NCI-H1092 treated with DMSO at 0.1 percent for 48 hours (cell line): ENCODE data around the gene FLII.
"Not testable (repeated sequence)": the region's sequence is repeated elsewhere in the genome, so short reads cannot be mapped to it uniquely, and the experiment has no call there.

Experiments
- DNase-seq: peaks from one replicate; lab custom pipeline; 2025; lab: John Stamatoyannopoulos, UW

FLII gene

GRCh38 chr17:18218756-18219415 lies 39.7 kb downstream of the FLII start:
- DNase-seq = no peak

DNA sequence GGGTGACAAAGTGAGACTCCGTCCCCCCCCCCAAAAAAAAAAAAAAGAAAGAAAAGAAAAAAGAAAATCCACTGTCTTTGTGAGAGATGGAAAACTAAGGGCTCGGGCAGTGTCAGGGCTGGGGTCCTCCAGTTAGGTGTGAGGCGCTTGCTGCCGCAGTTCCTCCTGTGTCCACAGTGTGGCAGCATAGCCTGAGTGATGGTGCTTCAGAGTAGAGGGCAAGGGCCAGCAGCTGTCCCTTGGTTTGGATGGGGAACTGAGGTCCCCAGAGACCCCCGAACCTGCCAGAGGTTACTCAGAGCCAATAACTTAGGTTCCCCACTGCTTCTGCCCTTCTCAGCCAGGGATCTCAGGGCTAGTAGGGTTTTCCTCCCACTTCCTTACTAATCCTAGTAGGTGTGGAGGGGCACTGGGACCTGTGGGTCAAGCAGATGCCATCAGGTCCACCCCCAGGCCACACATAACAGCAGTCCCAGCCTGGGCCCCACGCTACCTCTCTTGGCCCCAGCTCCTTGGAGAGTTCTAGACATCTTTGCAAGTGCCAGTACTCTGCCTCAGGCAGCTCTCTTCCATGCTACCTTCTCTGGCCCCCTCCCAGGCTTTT lies 41.0 kb downstream of the FLII start:
- peak; percentile 27 for DNase-seq

GRCh38 chr17:18216906-18217305 lies 41.6 kb downstream of the FLII start:
- not testable (repeated sequence) for DNase-seq

GRCh38 chr17:18213666-18214270 lies 44.8 kb downstream of the FLII start:
- no peak for DNase-seq

GRCh38 chr17:18208092-18208491 lies 50.4 kb downstream of the FLII start:
- no peak for DNase-seq

DNA sequence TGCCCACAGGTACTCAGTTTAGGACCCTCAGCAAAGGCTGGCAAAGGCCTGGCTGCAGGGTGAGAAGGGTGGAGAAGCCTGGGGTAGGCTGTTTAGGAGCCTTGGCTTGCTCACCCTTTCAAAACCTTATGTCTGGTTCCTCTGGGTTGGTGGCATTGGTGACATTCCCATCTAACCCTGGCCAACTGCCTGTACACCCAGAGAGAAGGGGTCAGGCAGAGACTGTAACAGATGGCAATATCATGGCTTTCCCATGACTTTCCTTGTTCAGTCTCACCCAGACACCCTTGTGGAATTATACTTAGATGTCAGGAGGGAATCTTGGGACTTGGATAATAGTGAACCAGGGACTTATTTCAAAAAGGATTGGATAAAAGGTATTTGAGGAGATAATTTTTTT lies 51.6 kb downstream of the FLII start:
- no peak for DNase-seq

GRCh38 chr17:18205861-18206260 lies 52.7 kb downstream of the FLII start:
- no peak for DNase-seq

DNA sequence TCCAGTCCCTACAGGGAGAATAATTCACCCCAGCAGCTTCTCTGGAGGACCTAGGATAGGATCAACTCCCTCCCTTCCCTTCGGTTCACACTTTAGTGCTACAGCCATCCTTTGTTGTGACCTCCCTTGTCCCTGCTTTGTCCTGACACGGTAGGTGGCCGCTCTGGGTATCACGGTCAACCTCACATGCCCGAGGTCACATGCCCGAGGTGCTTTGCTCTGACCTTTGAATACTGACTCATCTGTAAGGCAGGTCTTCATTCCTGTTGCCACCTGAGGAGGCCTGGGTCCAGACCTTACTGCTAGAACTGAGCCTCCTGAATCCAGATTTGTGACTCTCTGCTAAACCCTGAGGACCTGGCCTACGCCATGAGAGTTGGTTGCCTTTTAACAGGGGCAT lies 55.2 kb downstream of the FLII start:
- DNase-seq = no peak

GRCh38 chr17:18201108-18201507 lies 57.4 kb downstream of the FLII start:
- no peak for DNase-seq

- no peak for DNase-seq
Measured at GRCh38 chr17:18198530-18198929, 60.0 kb downstream of the FLII start.

DNA sequence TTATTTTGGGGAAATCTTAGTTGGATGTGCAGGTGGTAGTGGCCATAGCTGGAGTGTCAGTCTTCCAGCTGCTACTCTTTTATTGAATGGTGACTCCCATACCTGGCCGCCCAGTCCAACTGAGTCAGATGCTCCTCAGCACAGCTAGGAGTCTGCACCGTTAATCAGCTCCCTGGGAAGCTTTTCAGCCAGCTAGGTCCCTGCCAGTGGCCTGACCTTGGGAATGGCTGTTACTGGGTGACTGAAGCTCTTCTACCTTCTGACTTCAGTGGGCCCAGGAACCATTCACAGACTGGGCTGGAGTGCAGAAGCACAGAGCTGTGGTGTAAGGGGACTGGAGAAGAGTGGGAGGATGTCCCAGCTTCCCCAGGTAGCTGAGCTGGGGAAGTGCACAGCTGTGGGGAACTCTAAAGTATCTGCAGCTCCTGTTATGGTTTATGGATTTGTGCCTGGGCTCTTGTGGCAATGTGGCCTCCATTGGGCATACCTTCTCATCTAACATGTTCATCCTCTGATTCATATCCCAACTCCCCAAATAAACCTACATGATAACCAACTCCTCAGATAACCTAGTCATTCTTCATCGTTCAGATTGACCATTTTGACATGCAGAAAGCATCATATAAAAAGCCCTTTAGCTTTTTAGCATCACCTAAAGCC lies 60.9 kb downstream of the FLII start:
- DNase-seq = no peak

- no peak for DNase-seq
Measured at GRCh38 chr17:18195246-18195645, 63.3 kb downstream of the FLII start.
